Measurements from ENCODE around the gene DFFA.
A peak's percentile ranks its signal among the peaks of the same experiment; 100 is the strongest.

Gene DFFA

GRCh38 chr1:10472220-10473144 lies at the start of gene DFFA:
Gene DFFA, minus strand, starts transcription at chr1:10472529. Its CDS starts 71 bp downstream, at chr1:10472458.
- H3K79me2 ChIP-seq (ENCODE audit: insufficient read depth, low read length): peaks cover 45% of the 10 kb centered on the region
- H3K4me2 ChIP-seq (ENCODE audit: insufficient read depth, low read length): peak within 1 kb of the TSS; percentile 84
- peaks cover 22% of the 10 kb centered on the region for H3K36me3 ChIP-seq (ENCODE audit: insufficient read depth, low read length)
- no peaks in the 10 kb centered on the region for H3K9me3 ChIP-seq (ENCODE audit: insufficient read depth, low read length, severe bottlenecking)
- peaks cover 53% of the 10 kb centered on the region for H3K4me1 ChIP-seq (ENCODE audit: insufficient read depth, low read length)
- H3K27me3 ChIP-seq (ENCODE audit: insufficient read depth, low read length, poor library complexity): no peaks in the 10 kb centered on the region
- H3K27ac ChIP-seq (ENCODE audit: low read length): peak within 1 kb of the TSS; percentile 87
- no peaks in the 10 kb centered on the region for H4K20me1 ChIP-seq (ENCODE audit: insufficient read depth, low read length)
- ATAC-seq (ENCODE audit: insufficient read depth, low read depth): peak; percentile 84
- peak within 1 kb of the TSS; percentile 68 for H3K9ac ChIP-seq (ENCODE audit: low read depth, low read length)
- peak within 1 kb of the TSS; percentile 93 for H2AFZ ChIP-seq (ENCODE audit: low read depth, low read length)
- H3K4me3 ChIP-seq (ENCODE audit: low read depth in 1 of 2, low read length in 2 of 2): peak within 1 kb of the TSS; percentile 58 to 88
- DNase-seq: peak; percentile 95
- TF ChIP-seq EZH2 (IDR thresholded peaks at IDR 0.05; ENCODE audit: borderline replicate concordance, low read depth, low read length, severe bottlenecking): no peak
- TF ChIP-seq CTCF (IDR thresholded peaks at IDR 0.05; ENCODE audit: borderline replicate concordance, extremely low read depth, low read length, poor library complexity, severe bottlenecking): no peak

GRCh38 chr1:10521537-10522157 lies 49.3 kb upstream of the DFFA start:
- H3K79me2 ChIP-seq (ENCODE audit: insufficient read depth, low read length): peaks cover 45% of the 10 kb centered on the region
- TF ChIP-seq CTCF (IDR thresholded peaks at IDR 0.05; ENCODE audit: borderline replicate concordance, extremely low read depth, low read length, poor library complexity, severe bottlenecking): no peak
- no peak for TF ChIP-seq EZH2 (IDR thresholded peaks at IDR 0.05; ENCODE audit: borderline replicate concordance, low read depth, low read length, severe bottlenecking)
- no peak for ATAC-seq (ENCODE audit: insufficient read depth, low read depth)

GRCh38 chr1:10520952-10521351 lies 48.6 kb upstream of the DFFA start:
- Histone ChIP-seq H3K79me2 (ENCODE audit: insufficient read depth, low read length) (peaks cover 49% of the 10 kb centered on the region), H3K4me3 (ENCODE audit: low read depth in 1 of 2, low read length in 2 of 2) (no peak overlapping the region), H4K20me1 (ENCODE audit: insufficient read depth, low read length) (peaks cover 13% of the 10 kb centered on the region; the same call in 1 of the 2 replicates), H3K9me3 (ENCODE audit: insufficient read depth, low read length, severe bottlenecking) (no peaks in the 10 kb centered on the region), H3K27ac (ENCODE audit: low read length) (no peak overlapping the region), H3K27me3 (ENCODE audit: insufficient read depth, low read length, poor library complexity) (no peaks in the 10 kb centered on the region), H3K4me2 (ENCODE audit: insufficient read depth, low read length) (no peak overlapping the region), H2AFZ (ENCODE audit: low read depth, low read length) (no peak overlapping the region), H3K36me3 (ENCODE audit: insufficient read depth, low read length) (no peaks in the 10 kb centered on the region), H3K9ac (ENCODE audit: low read depth, low read length) (no peak overlapping the region), H3K4me1 (ENCODE audit: insufficient read depth, low read length) (peaks cover 3% of the 10 kb centered on the region; the same call in 1 of the 2 replicates)
- TF ChIP-seq CTCF (IDR thresholded peaks at IDR 0.05; ENCODE audit: borderline replicate concordance, extremely low read depth, low read length, poor library complexity, severe bottlenecking): no peak
- no peak for TF ChIP-seq EZH2 (IDR thresholded peaks at IDR 0.05; ENCODE audit: borderline replicate concordance, low read depth, low read length, severe bottlenecking)
- DNase-seq (no peak), ATAC-seq (ENCODE audit: insufficient read depth, low read depth) (no peak)

More at GRCh38 chr1:10521537-10522157, 49.3 kb upstream of the DFFA start:
- no peak overlapping the region for H3K4me2 ChIP-seq (ENCODE audit: insufficient read depth, low read length)
- no peaks in the 10 kb centered on the region for H3K27me3 ChIP-seq (ENCODE audit: insufficient read depth, low read length, poor library complexity)
- no peaks in the 10 kb centered on the region for H3K4me1 ChIP-seq (ENCODE audit: insufficient read depth, low read length)
- H4K20me1 ChIP-seq (ENCODE audit: insufficient read depth, low read length): peaks cover 11% of the 10 kb centered on the region; the same call in 1 of the 2 replicates
- no peak overlapping the region for H3K9ac ChIP-seq (ENCODE audit: low read depth, low read length)
- H3K36me3 ChIP-seq (ENCODE audit: insufficient read depth, low read length): no peaks in the 10 kb centered on the region
- H2AFZ ChIP-seq (ENCODE audit: low read depth, low read length): no peak overlapping the region
- DNase-seq: no peak
- no peak overlapping the region for H3K27ac ChIP-seq (ENCODE audit: low read length)
- H3K4me3 ChIP-seq (ENCODE audit: low read depth in 1 of 2, low read length in 2 of 2): no peak overlapping the region
- no peaks in the 10 kb centered on the region for H3K9me3 ChIP-seq (ENCODE audit: insufficient read depth, low read length, severe bottlenecking)

Data from DND-41 (cell line).